ENCODE results near the gene PARVA. TPM values are rescaled to one million over a fixed set of nuclear protein-coding genes. Genes with fewer than 3 reads are reported as not detected.

Gene PARVA
- total RNA-seq, 1 experiment from 2014 or later = 59.9 TPM

DNA sequence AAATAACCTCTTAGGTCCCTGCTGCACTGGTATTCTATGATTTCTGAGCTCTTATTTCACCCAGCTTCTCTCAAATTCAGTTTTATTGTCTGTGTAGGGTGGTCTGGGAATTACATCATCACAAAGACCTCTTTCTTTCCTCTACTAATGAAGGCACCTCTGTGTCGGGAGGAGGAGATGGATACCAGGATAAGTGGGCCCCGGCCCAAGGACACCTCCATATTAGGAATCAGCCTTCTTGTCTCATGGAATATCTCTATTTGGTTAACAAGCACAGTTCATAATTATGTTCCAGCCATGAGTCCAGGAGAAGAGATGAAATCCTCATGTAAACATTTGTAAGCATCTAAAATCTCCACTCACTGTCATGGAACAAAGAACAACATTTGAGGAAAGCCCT lies 9.4 kb downstream of the PARVA start:
- H3K9me3 ChIP-seq (replicated peaks) = no peaks in the 10 kb centered on the region
- DNase-seq (ENCODE audit: low read depth in 1 of 2, low spot score in 2 of 2) = no peak
- no peaks in the 10 kb centered on the region for H3K27me3 ChIP-seq (replicated peaks)
- H3K36me3 ChIP-seq = peaks cover 31% of the 10 kb centered on the region
- no peak overlapping the region for H3K27ac ChIP-seq
- H3K4me3 ChIP-seq = no peak overlapping the region
- peaks cover 12% of the 10 kb centered on the region for H3K4me1 ChIP-seq (replicated peaks)

- peaks cover 14% of the 10 kb centered on the region for H3K4me1 ChIP-seq (replicated peaks)
- peaks cover 28% of the 10 kb centered on the region for H3K36me3 ChIP-seq
- H3K9me3 ChIP-seq (replicated peaks) = peaks cover 1% of the 10 kb centered on the region
- H3K27ac ChIP-seq = no peak overlapping the region
- DNase-seq (ENCODE audit: low read depth in 1 of 2, low spot score in 2 of 2) = no peak
- no peak overlapping the region for H3K4me3 ChIP-seq
- no peaks in the 10 kb centered on the region for H3K27me3 ChIP-seq (replicated peaks)
These were observed 10.8 kb downstream of the PARVA start for GRCh38 chr11:12388173-12388572.

DNA sequence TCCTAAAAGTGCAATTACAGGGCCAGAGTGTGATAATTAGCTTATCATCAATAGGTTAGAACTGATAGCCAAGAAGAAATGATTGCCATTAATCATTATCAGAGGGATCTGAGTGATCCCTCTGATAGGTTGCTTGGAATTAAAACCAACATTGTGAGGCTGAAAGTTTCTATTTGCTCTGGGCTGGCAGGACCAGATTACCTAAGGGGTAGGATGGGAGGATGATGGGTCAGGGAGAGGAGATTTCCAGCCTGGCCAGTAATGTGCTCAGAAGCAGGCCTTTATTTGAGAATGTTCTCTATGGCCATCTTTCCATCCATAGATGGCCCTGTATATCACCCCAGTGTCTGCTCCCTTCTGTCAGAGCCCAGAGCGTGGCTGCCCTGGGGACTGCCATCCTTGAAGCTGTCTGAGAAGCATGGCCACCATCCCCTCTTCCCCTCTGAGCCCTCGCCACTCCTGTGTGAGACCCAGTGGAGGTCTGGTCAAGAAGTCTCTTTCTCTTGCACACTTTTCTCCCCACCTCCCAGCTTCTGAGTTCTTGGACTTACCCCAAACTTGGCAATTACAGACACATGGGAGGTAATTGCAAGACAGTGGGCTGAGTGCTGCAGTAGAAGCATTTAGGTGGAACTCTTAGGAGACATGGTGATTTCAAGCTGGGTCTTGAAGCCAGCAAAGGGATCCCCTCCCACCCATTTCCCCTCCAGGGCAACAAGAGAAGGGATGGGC lies 11.7 kb downstream of the PARVA start:
- peaks cover 18% of the 10 kb centered on the region for H3K4me1 ChIP-seq (replicated peaks)
- H3K27me3 ChIP-seq (replicated peaks) = no peaks in the 10 kb centered on the region
- peaks cover 3% of the 10 kb centered on the region for H3K9me3 ChIP-seq (replicated peaks)
- H3K4me3 ChIP-seq = no peak overlapping the region
- H3K36me3 ChIP-seq = peaks cover 38% of the 10 kb centered on the region
- H3K27ac ChIP-seq = no peak overlapping the region
- no peak for DNase-seq (ENCODE audit: low read depth in 1 of 2, low spot score in 2 of 2)

DNA sequence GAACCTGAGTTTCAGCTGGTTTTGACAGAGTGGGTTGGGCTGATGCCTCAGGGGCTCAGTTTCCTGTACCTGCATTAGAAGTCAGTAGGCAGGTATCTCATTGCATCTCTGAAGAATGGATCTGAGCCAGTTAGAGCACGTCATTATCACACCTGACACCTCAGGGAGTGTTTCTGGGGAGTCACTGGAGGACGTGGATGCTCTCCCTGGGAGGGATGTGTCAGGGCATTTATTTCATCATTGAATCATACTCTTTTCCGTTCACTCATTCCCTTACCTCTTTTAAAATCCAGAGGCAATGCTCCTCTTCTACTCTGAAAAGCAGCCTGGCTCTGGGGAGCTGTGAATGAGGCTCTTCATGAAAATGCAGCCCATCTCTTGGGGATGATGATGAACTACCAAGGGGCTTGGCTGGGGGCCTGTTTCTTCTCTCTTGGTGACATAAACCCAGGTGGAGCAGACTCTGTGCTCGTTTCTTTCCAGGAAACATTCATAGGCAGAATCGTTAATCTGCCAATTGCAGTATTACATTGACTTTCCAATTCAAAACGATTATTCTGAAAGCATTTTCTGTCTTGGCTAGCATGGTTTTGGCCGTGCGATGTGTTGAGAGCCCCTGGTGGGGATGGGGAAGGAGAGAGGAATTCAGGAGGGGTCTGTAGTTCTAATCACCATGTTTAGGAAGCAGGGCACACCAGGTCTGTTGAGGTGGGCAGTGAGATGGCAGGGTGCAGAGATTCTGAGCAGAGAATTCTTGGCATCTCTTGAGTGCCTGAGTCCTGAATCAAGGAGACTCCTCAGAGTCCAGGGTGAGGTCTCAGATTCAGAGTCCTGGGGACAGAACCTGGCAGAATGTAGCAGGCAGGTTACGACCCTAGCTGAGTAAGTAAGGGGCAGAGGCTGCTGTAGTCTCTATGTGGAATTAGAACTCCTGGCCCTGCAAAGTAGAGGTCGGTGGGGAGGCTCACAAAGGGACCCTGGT lies 12.6 kb downstream of the PARVA start:
- H3K4me1 ChIP-seq (replicated peaks) = peaks cover 18% of the 10 kb centered on the region
- H3K27me3 ChIP-seq (replicated peaks) = no peaks in the 10 kb centered on the region
- H3K27ac ChIP-seq = no peak overlapping the region
- H3K4me3 ChIP-seq = no peak overlapping the region
- DNase-seq (ENCODE audit: low read depth in 1 of 2, low spot score in 2 of 2) = no peak
- peaks cover 41% of the 10 kb centered on the region for H3K36me3 ChIP-seq
- H3K9me3 ChIP-seq (replicated peaks) = peaks cover 3% of the 10 kb centered on the region

- H3K27ac ChIP-seq = no peak overlapping the region
- no peaks in the 10 kb centered on the region for H3K27me3 ChIP-seq (replicated peaks)
- peaks cover 18% of the 10 kb centered on the region for H3K4me1 ChIP-seq (replicated peaks)
- DNase-seq (ENCODE audit: low read depth in 1 of 2, low spot score in 2 of 2) = no peak
- H3K9me3 ChIP-seq (replicated peaks) = peaks cover 3% of the 10 kb centered on the region
- H3K36me3 ChIP-seq = peaks cover 41% of the 10 kb centered on the region
- no peak overlapping the region for H3K4me3 ChIP-seq
These were observed 13.3 kb downstream of the PARVA start for GRCh38 chr11:12390687-12391110.

DNA sequence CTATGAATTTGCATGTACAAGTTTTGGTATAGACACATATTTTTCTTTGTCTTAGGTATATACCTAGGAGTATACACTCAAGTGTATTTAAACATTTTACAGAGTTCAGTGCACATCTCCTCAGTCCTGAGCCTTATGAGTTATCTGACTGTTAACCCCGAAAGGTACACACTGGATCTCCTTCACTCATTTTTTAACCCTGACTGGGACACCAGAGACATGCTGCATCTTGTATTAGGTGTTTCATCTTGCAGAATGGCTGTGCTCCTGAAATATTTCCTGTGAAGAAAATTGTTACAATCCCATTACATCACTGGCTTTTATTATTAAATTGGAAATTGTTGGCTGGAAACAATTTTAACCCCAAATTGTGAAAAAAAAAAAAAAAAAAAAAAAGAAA lies 15.3 kb downstream of the PARVA start:
- H3K36me3 ChIP-seq = peaks cover 26% of the 10 kb centered on the region
- H3K9me3 ChIP-seq (replicated peaks) = peaks cover 3% of the 10 kb centered on the region
- DNase-seq (ENCODE audit: low read depth in 1 of 2, low spot score in 2 of 2) = no peak
- no peak overlapping the region for H3K4me3 ChIP-seq
- H3K27me3 ChIP-seq (replicated peaks) = no peaks in the 10 kb centered on the region
- no peak overlapping the region for H3K27ac ChIP-seq
- peaks cover 13% of the 10 kb centered on the region for H3K4me1 ChIP-seq (replicated peaks)

GRCh38 chr11:12393691-12394090 lies 16.3 kb downstream of the PARVA start:
- Histone ChIP-seq H3K4me1 (replicated peaks) (peaks cover 23% of the 10 kb centered on the region), H3K27ac (no peak overlapping the region), H3K4me3 (no peak overlapping the region), H3K27me3 (replicated peaks) (no peaks in the 10 kb centered on the region), H3K36me3 (peaks cover 22% of the 10 kb centered on the region), H3K9me3 (replicated peaks) (peaks cover 3% of the 10 kb centered on the region)
- no peak for DNase-seq (ENCODE audit: low read depth in 1 of 2, low spot score in 2 of 2)

DNA sequence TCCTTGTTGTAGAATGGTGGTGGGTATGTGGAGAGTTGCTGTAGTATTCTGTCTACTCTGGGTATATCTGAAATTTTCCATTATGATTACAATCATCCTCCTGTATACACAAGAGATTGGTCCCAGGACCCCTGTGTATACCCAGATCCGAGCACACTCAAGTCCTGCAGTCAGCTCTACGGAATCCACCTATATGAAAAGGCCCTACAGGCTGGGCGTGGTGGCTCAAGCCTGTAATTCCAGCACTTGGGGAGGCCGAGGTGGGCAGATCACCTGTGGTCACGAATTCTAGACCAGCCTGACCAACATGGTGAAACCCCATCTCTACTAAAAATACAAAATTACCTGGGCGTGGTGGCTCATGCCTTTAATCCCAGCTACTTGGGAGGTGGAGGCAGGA lies 17.2 kb downstream of the PARVA start:
- peaks cover 22% of the 10 kb centered on the region for H3K36me3 ChIP-seq
- DNase-seq (ENCODE audit: low read depth in 1 of 2, low spot score in 2 of 2) = no peak
- H3K4me3 ChIP-seq = no peak overlapping the region
- H3K4me1 ChIP-seq (replicated peaks) = peaks cover 23% of the 10 kb centered on the region
- peaks cover 3% of the 10 kb centered on the region for H3K9me3 ChIP-seq (replicated peaks)
- no peak overlapping the region for H3K27ac ChIP-seq
- no peaks in the 10 kb centered on the region for H3K27me3 ChIP-seq (replicated peaks)

DNA sequence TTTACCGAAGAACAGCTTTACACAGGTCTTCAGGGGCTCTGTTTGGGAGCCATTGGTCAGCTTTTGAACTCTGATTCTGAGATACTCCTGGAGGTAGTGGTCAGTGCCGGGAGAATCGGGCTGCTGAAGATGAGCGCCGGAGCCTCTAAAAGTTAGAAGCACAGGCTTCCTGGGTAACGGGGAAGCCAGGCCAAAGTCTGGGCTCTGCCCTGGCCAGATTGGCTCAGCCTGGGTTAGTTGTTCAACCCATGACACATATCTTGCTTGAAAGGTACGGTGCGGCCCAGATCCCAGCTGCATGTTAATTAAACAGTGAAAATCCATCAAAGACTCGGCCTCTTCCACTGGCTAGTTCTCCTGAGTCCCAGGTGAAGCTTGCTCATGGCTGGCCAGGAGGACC lies 18.0 kb downstream of the PARVA start:
- DNase-seq (ENCODE audit: low read depth in 1 of 2, low spot score in 2 of 2) = no peak
- H3K36me3 ChIP-seq = peaks cover 22% of the 10 kb centered on the region
- no peaks in the 10 kb centered on the region for H3K27me3 ChIP-seq (replicated peaks)
- no peak overlapping the region for H3K27ac ChIP-seq
- H3K4me1 ChIP-seq (replicated peaks) = peaks cover 23% of the 10 kb centered on the region
- peaks cover 3% of the 10 kb centered on the region for H3K9me3 ChIP-seq (replicated peaks)
- no peak overlapping the region for H3K4me3 ChIP-seq

- H3K4me3 ChIP-seq = no peak overlapping the region
- H3K9me3 ChIP-seq (replicated peaks) = peaks cover 3% of the 10 kb centered on the region
- DNase-seq (ENCODE audit: low read depth in 1 of 2, low spot score in 2 of 2) = peak; percentile 59 to 73
- H3K36me3 ChIP-seq = peaks cover 24% of the 10 kb centered on the region
- peaks cover 23% of the 10 kb centered on the region for H3K4me1 ChIP-seq (replicated peaks)
- no peaks in the 10 kb centered on the region for H3K27me3 ChIP-seq (replicated peaks)
- H3K27ac ChIP-seq = no peak overlapping the region
These were observed 20.6 kb downstream of the PARVA start for GRCh38 chr11:12397931-12398334.

DNA sequence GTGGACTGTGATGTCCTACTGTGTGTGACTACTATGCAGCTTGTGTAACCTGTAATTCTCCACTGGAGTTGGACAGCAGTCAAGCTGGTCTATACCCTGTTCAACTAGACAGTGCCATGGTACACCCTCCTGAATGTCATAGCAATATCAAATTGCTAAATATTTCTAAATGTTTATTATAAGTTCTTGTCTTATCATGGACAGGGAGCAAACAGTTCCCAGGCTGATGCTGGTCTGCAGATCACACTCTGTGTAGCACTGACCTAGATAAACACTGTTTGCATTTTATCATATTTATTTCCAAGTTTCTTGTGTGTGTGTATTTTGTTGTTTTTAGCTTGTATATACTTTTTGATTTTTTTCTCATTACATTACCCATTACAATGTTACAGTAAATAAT lies 22.0 kb downstream of the PARVA start:
- H3K9me3 ChIP-seq (replicated peaks) = no peaks in the 10 kb centered on the region
- H3K27me3 ChIP-seq (replicated peaks) = no peaks in the 10 kb centered on the region
- H3K4me1 ChIP-seq (replicated peaks) = peaks cover 18% of the 10 kb centered on the region
- no peak for DNase-seq (ENCODE audit: low read depth in 1 of 2, low spot score in 2 of 2)
- no peak overlapping the region for H3K27ac ChIP-seq
- no peak overlapping the region for H3K4me3 ChIP-seq
- peaks cover 10% of the 10 kb centered on the region for H3K36me3 ChIP-seq

- Histone ChIP-seq H3K27ac (no peak overlapping the region), H3K4me1 (replicated peaks) (peaks cover 14% of the 10 kb centered on the region), H3K36me3 (peaks cover 9% of the 10 kb centered on the region), H3K9me3 (replicated peaks) (no peaks in the 10 kb centered on the region; the same call in 1 of the 2 replicates), H3K27me3 (replicated peaks) (no peaks in the 10 kb centered on the region), H3K4me3 (no peak overlapping the region)
- DNase-seq (ENCODE audit: low read depth in 1 of 2, low spot score in 2 of 2) = no peak
These were observed 24.7 kb downstream of the PARVA start for GRCh38 chr11:12402025-12402424.

DNA sequence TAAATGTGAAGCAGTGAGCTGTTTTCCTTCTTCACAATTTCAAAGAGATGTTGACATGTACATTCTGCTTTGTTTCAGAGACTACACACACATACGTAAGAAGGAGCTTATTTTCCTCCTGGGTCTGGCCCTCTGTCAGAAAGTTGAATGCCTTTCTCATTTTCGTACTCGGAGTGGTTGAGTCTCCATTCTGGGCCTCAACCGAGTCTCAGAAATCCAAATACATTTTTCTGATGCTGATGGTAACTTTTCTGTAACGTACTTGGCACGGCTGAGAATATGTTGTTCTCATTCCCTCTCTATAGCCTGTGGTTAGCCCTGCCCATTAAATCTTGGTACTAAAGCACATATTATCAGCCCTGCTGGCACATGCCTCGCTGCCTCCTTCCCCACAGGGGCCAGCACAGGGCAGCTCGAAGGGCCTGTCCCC lies 25.3 kb downstream of the PARVA start:
- Histone ChIP-seq H3K4me1 (replicated peaks) (peaks cover 10% of the 10 kb centered on the region), H3K27ac (no peak overlapping the region), H3K4me3 (no peak overlapping the region), H3K36me3 (peaks cover 13% of the 10 kb centered on the region), H3K9me3 (replicated peaks) (no peaks in the 10 kb centered on the region; the same call in 1 of the 2 replicates), H3K27me3 (replicated peaks) (no peaks in the 10 kb centered on the region)
- DNase-seq (ENCODE audit: low read depth in 1 of 2, low spot score in 2 of 2) = no peak
